Testis (tissue), 2 donors: ENCODE data around the gene C3AR1.

Experiments used
- POLR2A ChIP-seq: fragments of 450-650 bp; IDR thresholded peaks from one replicate; pipeline ENCODE4 v1.6.1; 2017; ENCODE audit warnings: antibody characterized with exemption, mild to moderate bottlenecking, moderate library complexity
- TF ChIP-seq, protein P1 (sequence below), 3 experiments: fragments of 450-650 bp in 2 of 3; fragments of 200-600 bp in 1 of 3; sonication (generic) in 1 of 3; IDR thresholded peaks; one replicate each; pipeline ENCODE4 v1.5.1; 2016 to 2019; ENCODE audit warnings: antibody characterized with exemption in 3 of 3, mild to moderate bottlenecking in 2 of 3, moderate library complexity in 1 of 3

DNA sequence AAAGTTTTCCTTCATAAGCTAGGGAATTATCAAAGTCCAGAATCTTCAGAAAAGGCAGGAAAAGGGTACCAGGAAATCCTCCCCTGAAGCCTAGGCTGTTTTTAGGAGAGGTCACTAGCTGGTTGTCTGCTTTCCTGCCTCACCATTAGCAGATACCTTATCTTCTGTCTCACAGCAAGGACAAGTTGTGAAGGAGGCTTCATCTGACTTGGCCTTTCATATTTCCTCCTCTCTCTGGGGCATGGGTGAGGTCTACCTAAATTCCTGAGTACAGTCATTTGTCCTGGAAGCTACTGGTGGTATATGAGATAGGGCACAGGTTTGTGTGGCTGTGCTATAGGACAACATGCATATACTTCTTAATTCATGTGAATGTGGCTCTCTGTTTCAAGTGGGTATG lies 31.4 kb downstream of the C3AR1 start:
- TF ChIP-seq POLR2A, result no peak
- TF ChIP-seq, protein P1, sequence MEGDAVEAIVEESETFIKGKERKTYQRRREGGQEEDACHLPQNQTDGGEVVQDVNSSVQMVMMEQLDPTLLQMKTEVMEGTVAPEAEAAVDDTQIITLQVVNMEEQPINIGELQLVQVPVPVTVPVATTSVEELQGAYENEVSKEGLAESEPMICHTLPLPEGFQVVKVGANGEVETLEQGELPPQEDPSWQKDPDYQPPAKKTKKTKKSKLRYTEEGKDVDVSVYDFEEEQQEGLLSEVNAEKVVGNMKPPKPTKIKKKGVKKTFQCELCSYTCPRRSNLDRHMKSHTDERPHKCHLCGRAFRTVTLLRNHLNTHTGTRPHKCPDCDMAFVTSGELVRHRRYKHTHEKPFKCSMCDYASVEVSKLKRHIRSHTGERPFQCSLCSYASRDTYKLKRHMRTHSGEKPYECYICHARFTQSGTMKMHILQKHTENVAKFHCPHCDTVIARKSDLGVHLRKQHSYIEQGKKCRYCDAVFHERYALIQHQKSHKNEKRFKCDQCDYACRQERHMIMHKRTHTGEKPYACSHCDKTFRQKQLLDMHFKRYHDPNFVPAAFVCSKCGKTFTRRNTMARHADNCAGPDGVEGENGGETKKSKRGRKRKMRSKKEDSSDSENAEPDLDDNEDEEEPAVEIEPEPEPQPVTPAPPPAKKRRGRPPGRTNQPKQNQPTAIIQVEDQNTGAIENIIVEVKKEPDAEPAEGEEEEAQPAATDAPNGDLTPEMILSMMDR (IDR thresholded peaks at IDR 0.05), result no peak
